Stomach (tissue), 4 donors: Measurements from ENCODE around the gene ZNF555.

ENCODE experiments used
- POLR2AphosphoS5 ChIP-seq, 3 donors: sonication (generic); formaldehyde crosslinking; IDR thresholded peaks; one replicate each; pipeline ENCODE4 v1.6.1; 2016; ENCODE audit warnings: antibody characterized with exemption in 3 of 3
- TF ChIP-seq, protein P1 (sequence below), 7 experiments: fragments of 450-650 bp in 4 of 7; fragments of 200-600 bp in 3 of 7; sonication (generic) in 3 of 7; IDR thresholded peaks; one replicate each; pipeline ENCODE4 v1.5.1; 2016 to 2019; ENCODE audit warnings: antibody characterized with exemption in 7 of 7, control low read depth in 2 of 7, mild to moderate bottlenecking in 1 of 7

DNA sequence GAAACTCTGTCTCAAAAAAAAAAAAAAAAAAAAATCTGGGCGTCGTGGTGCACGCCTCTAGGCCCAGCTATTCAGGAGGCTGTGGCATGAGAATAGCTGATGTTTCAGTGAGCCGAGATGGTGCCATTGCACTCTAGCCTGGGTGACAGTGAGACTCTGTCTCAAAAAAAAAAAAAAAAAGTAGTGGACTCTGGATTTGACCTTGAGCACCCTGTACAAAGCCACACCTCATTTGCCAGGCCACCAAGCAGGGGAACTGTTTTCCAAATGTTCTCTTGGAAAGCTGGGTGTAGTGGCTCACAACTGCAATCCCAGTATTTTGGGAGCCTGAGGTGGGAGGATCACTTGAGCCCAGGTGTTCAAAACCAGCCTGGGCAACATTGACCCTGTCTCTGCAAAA lies 3.8 kb upstream of the ZNF555 start:
- TF ChIP-seq, protein P1, sequence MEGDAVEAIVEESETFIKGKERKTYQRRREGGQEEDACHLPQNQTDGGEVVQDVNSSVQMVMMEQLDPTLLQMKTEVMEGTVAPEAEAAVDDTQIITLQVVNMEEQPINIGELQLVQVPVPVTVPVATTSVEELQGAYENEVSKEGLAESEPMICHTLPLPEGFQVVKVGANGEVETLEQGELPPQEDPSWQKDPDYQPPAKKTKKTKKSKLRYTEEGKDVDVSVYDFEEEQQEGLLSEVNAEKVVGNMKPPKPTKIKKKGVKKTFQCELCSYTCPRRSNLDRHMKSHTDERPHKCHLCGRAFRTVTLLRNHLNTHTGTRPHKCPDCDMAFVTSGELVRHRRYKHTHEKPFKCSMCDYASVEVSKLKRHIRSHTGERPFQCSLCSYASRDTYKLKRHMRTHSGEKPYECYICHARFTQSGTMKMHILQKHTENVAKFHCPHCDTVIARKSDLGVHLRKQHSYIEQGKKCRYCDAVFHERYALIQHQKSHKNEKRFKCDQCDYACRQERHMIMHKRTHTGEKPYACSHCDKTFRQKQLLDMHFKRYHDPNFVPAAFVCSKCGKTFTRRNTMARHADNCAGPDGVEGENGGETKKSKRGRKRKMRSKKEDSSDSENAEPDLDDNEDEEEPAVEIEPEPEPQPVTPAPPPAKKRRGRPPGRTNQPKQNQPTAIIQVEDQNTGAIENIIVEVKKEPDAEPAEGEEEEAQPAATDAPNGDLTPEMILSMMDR (IDR thresholded peaks at IDR 0.05), result no peak
- no peak for TF ChIP-seq POLR2AphosphoS5 (IDR thresholded peaks at IDR 0.05)
